PC-9 (cell line): ENCODE measurements around the gene ACAP2. TPM values are rescaled to one million over a fixed set of nuclear protein-coding genes. Genes with fewer than 3 reads are reported as not detected.

ENCODE experiments used
- BruUV-seq: library from RNA; stranded (reverse); fragments of 400-500 nt; replicated peaks from 2 replicates; lab custom pipeline; 2021; lab: Mats Ljungman, UMichigan
- CTCF ChIA-PET: fragments of 300-600 bp; sonication (Branson Sonifier 250); formaldehyde crosslinking; loops from one replicate; lab custom pipeline; 2022; ENCODE audit warnings: antibody characterized with exemption; lab: Charles Lee
- POLR2A ChIA-PET: fragments of 300-600 bp; sonication (Branson Sonifier 250); formaldehyde crosslinking; loops from one replicate; lab custom pipeline; 2022; ENCODE audit warnings: antibody characterized with exemption; ENCODE audit not compliant: unreplicated experiment; lab: Charles Lee
- DNase-seq, 2 experiments: peaks; one replicate each; pipeline versions ENCODE4 v3.0.0 to v3.0.0-alpha.2; 2015 to 2022; ENCODE audit warnings: mixed read lengths in 1 of 2
- H2AFZ ChIP-seq: fragments of 200-600 bp; sonication (generic); 2 replicates; pipeline ENCODE4 v1.8.1; 2017; ENCODE audit warnings: antibody characterized with exemption
- H3F3A ChIP-seq: fragments of 200-600 bp; sonication (generic); 2 replicates; pipeline ENCODE4 v1.8.1; 2017; ENCODE audit warnings: antibody characterized with exemption, mild to moderate bottlenecking, low read depth; ENCODE audit not compliant: insufficient read depth
- H3K27ac ChIP-seq: fragments of 200-600 bp; sonication (generic); 2 replicates; pipeline ENCODE4 v1.6.1; 2016; ENCODE audit warnings: mixed run types
- H3K27me3 ChIP-seq: fragments of 200-600 bp; sonication (generic); 2 replicates; pipeline ENCODE4 v1.6.1; 2016; ENCODE audit warnings: low read depth, mixed run types; ENCODE audit not compliant: insufficient read depth
- H3K36me3 ChIP-seq: fragments of 200-600 bp; sonication (generic); 2 replicates; pipeline ENCODE4 v1.6.1; 2016; ENCODE audit warnings: low read depth, mixed run types
- H3K4me1 ChIP-seq: fragments of 200-600 bp; sonication (generic); replicated peaks from 2 replicates; pipeline ENCODE4 v1.6.1; 2016; ENCODE audit warnings: mixed run types; ENCODE audit not compliant: insufficient read depth
- H3K4me2 ChIP-seq: fragments of 200-600 bp; sonication (generic); 2 replicates; pipeline ENCODE4 v1.6.1; 2017; ENCODE audit warnings: mixed run types
- H3K4me3 ChIP-seq: fragments of 200-600 bp; sonication (generic); 2 replicates; pipeline ENCODE4 v1.6.1; 2016; ENCODE audit warnings: mixed run types
- H3K79me2 ChIP-seq: fragments of 200-600 bp; sonication (generic); 2 replicates; pipeline ENCODE4 v1.6.1; 2017; ENCODE audit warnings: low read depth, mixed run types
- H3K9me2 ChIP-seq: fragments of 200-600 bp; sonication (generic); 2 replicates; pipeline ENCODE4 v1.8.1; 2017; ENCODE audit warnings: mild to moderate bottlenecking; ENCODE audit not compliant: insufficient read depth
- H3K9me3 ChIP-seq: fragments of 200-600 bp; sonication (generic); 2 replicates; pipeline ENCODE4 v1.8.1; 2016; ENCODE audit warnings: low read depth; ENCODE audit not compliant: insufficient read depth
- H4K20me1 ChIP-seq: fragments of 200-600 bp; sonication (generic); 2 replicates; pipeline ENCODE4 v1.8.1; 2017; ENCODE audit not compliant: insufficient read depth
- CTCF ChIP-seq: fragments of 200-600 bp; sonication (generic); conservative IDR thresholded peaks from 2 replicates; pipeline ENCODE4 v1.6.1; 2017; ENCODE audit warnings: mixed run types, antibody characterized with exemption, mild to moderate bottlenecking, moderate library complexity
- EZH2 ChIP-seq: fragments of 200-600 bp; sonication (generic); IDR thresholded peaks from 2 replicates; pipeline ENCODE4 v1.8.0; 2017; ENCODE audit warnings: antibody characterized with exemption, low read depth
- intact Hi-C: fragments of 100-400 bp; cut with micrococcal nuclease; formaldehyde crosslinking; loops from one replicate; pipeline ENCODE4 v1.10.0; 2022; ENCODE audit not compliant: unreplicated experiment
- total RNA-seq: library from RNA; stranded (reverse); gene quantifications from 2 replicates; pipeline ENCODE4 v1.2.3, GENCODE V29; 2021

Gene ACAP2
- total RNA-seq, 1 experiment from 2014 or later, result 67.9 TPM

GRCh38 chr3:195282961-195283360 lies 159.9 kb downstream of the ACAP2 start:
- Histone ChIP-seq H3K9me3 (no peaks in the 10 kb centered on the region), H4K20me1 (no peaks in the 10 kb centered on the region), H3K27ac (no peak overlapping the region), H2AFZ (no peak overlapping the region), H3K4me1 (no peaks in the 10 kb centered on the region; the same call in 1 of the 2 replicates), H3K79me2 (no peaks in the 10 kb centered on the region), H3K36me3 (peaks cover 27% of the 10 kb centered on the region), H3K4me2 (no peak overlapping the region), H3K9me2 (no peaks in the 10 kb centered on the region), H3K27me3 (no peaks in the 10 kb centered on the region), H3F3A (0 out of 2 replicates have a peak, but pooled peaks cover 7% of the 10 kb centered on the region), H3K4me3 (no peak overlapping the region)
- CTCF ChIA-PET, result no interaction called here
- POLR2A ChIA-PET, result no interaction called here
- peak in 1 of 2 experiments; percentile 21 for DNase-seq
- intact Hi-C loops, result no loop called here
- no TSS peak for BruUV-seq
- TF ChIP-seq EZH2 (no peak), CTCF (no peak)

GRCh38 chr3:195274259-195274966 lies 168.4 kb downstream of the ACAP2 start:
- Histone ChIP-seq H3K4me1 (peaks cover 17% of the 10 kb centered on the region), H3F3A (peaks cover 19% of the 10 kb centered on the region), H3K4me2 (no peak overlapping the region), H2AFZ (no peak overlapping the region), H3K27ac (no peak overlapping the region), H3K36me3 (no peaks in the 10 kb centered on the region), H3K4me3 (no peak overlapping the region), H3K79me2 (peaks cover 7% of the 10 kb centered on the region; the same call in 1 of the 2 replicates), H4K20me1 (no peaks in the 10 kb centered on the region), H3K9me2 (no peaks in the 10 kb centered on the region), H3K9me3 (no peaks in the 10 kb centered on the region), H3K27me3 (no peaks in the 10 kb centered on the region)
- no TSS peak for BruUV-seq
- ChIA-PET CTCF (interaction anchor here (0.5 to 0.7 kb wide), 2 partner anchors 19 to 67 kb away, joined by 3 read pairs; no protein-coding TSS in a partner anchor), POLR2A (interaction anchor here (0.7 kb wide), 1 partner anchor 309 kb away, joined by 5 read pairs; the partner anchor contains the start of gene APOD)
- DNase-seq, result peak in 1 of 2 experiments; percentile 28
- intact Hi-C loops, result no loop called here
- TF ChIP-seq CTCF (no peak), EZH2 (no peak)

- Histone ChIP-seq H3K27me3 (no peaks in the 10 kb centered on the region), H3K4me3 (peak overlapping the region; percentile 89), H3F3A (peaks cover 19% of the 10 kb centered on the region), H3K4me2 (peak overlapping the region; percentile 83), H3K4me1 (peaks cover 18% of the 10 kb centered on the region), H4K20me1 (no peaks in the 10 kb centered on the region), H3K36me3 (no peaks in the 10 kb centered on the region), H2AFZ (peak overlapping the region; percentile 98), H3K79me2 (peaks cover 7% of the 10 kb centered on the region; the same call in 1 of the 2 replicates), H3K27ac (no peak overlapping the region), H3K9me3 (no peaks in the 10 kb centered on the region), H3K9me2 (no peaks in the 10 kb centered on the region)
- CTCF ChIA-PET, result interaction anchor here (0.5 to 3.8 kb wide), 28 partner anchors 19 to 638 kb away, joined by 3 to 27 read pairs (median 4); partner anchors contain the start of genes ACAP2, LSG1 and PPP1R2
- intact Hi-C loops, result loop anchor here (1.0 to 2.0 kb wide), 5 partner anchors 171 to 589 kb away; no protein-coding TSS in a partner anchor
- peak; percentile 99 for TF ChIP-seq CTCF
- TF ChIP-seq EZH2, result no peak
- BruUV-seq, result no TSS peak
- peak; percentile 70 to 95 for DNase-seq
- POLR2A ChIA-PET, result interaction anchor here (0.5 to 0.9 kb wide), 14 partner anchors 9 to 1136 kb away, joined by 3 to 7 read pairs (median 4); partner anchors contain the start of gene LRRC15
These were observed 171.2 kb downstream of the ACAP2 start for GRCh38 chr3:195271410-195272243.
